GM23338 (cell line): Measurements from ENCODE around the gene LAMTOR5. TPM values are rescaled to one million over a fixed set of nuclear protein-coding genes. Genes with fewer than 3 reads are reported as not detected.

Experiments used
- ATAC-seq: fragments of 200-7000 bp; cut with Tn5 transposase; 3 replicates; pipeline ENCODE4 v1.9.1; 2020
- DNase-seq: peaks from one replicate; pipeline ENCODE4 v3.0.0-alpha.2; 2015; ENCODE audit warnings: low spot score
- H2AFZ ChIP-seq: fragments of 200-600 bp; sonication (generic); 2 replicates; pipeline ENCODE4 v1.8.0; 2016; ENCODE audit warnings: antibody characterized with exemption, mild to moderate bottlenecking, moderate library complexity
- H3F3A ChIP-seq: fragments of 200-600 bp; sonication (generic); replicated peaks from 2 replicates; pipeline ENCODE4 v1.8.0; 2017; ENCODE audit warnings: antibody characterized with exemption, mixed run types, low read depth
- H3K27ac ChIP-seq: fragments of 200-600 bp; sonication (generic); 2 replicates; pipeline ENCODE4 v1.6.1; 2016; ENCODE audit warnings: low read depth
- H3K27me3 ChIP-seq: fragments of 200-600 bp; sonication (generic); 2 replicates; pipeline ENCODE4 v1.8.0; 2016; ENCODE audit warnings: mild to moderate bottlenecking, mixed run types, moderate library complexity; ENCODE audit not compliant: insufficient read depth
- H3K36me3 ChIP-seq: fragments of 200-600 bp; sonication (generic); 2 replicates; pipeline ENCODE4 v1.8.0; 2016; ENCODE audit warnings: mild to moderate bottlenecking; ENCODE audit not compliant: insufficient read depth
- H3K4me1 ChIP-seq: fragments of 200-600 bp; sonication (generic); 2 replicates; pipeline ENCODE4 v1.8.0; 2016; ENCODE audit warnings: mild to moderate bottlenecking, moderate library complexity; ENCODE audit not compliant: insufficient read depth
- H3K4me2 ChIP-seq: fragments of 200-600 bp; sonication (generic); 2 replicates; pipeline ENCODE4 v1.7.1; 2017; ENCODE audit warnings: mixed run types
- H3K4me3 ChIP-seq: fragments of 200-600 bp; sonication (generic); 2 replicates; pipeline ENCODE4 v1.6.1; 2016; ENCODE audit warnings: mixed run types
- H3K79me2 ChIP-seq: fragments of 200-600 bp; sonication (generic); replicated peaks from 2 replicates; pipeline ENCODE4 v1.8.0; 2017; ENCODE audit warnings: mild to moderate bottlenecking; ENCODE audit not compliant: insufficient read depth
- H3K9me2 ChIP-seq: fragments of 200-600 bp; sonication (generic); 2 replicates; pipeline ENCODE4 v1.8.0; 2017; ENCODE audit not compliant: insufficient read depth
- H4K20me1 ChIP-seq: fragments of 200-600 bp; sonication (generic); replicated peaks from 2 replicates; pipeline ENCODE4 v1.8.0; 2017; ENCODE audit warnings: mild to moderate bottlenecking; ENCODE audit not compliant: insufficient read depth
- H3K27ac Mint-ChIP-seq: 2 replicates; pipeline ENCODE4 v1.8.0; 2020; ENCODE audit warnings: inconsistent platforms, mild to moderate bottlenecking, moderate library complexity, mixed read lengths
- H3K27me3 Mint-ChIP-seq: 3 replicates; pipeline ENCODE4 v1.8.0; 2022; ENCODE audit warnings: low read depth, mild to moderate bottlenecking, moderate library complexity, mixed read lengths, inconsistent platforms; ENCODE audit not compliant: insufficient read depth, poor library complexity
- H3K36me3 Mint-ChIP-seq: 3 replicates; pipeline ENCODE4 v1.8.0; 2021; ENCODE audit warnings: low read depth, mild to moderate bottlenecking, inconsistent platforms, moderate library complexity, mixed read lengths
- H3K4me1 Mint-ChIP-seq: 3 replicates; pipeline ENCODE4 v1.8.0; 2020; ENCODE audit warnings: mild to moderate bottlenecking, inconsistent platforms, mixed read lengths
- H3K4me3 Mint-ChIP-seq: 3 replicates; pipeline ENCODE4 v1.8.0; 2021; ENCODE audit warnings: moderate library complexity, mild to moderate bottlenecking, inconsistent platforms, mixed read lengths
- H3K9me3 Mint-ChIP-seq: 3 replicates; pipeline ENCODE4 v1.8.0; 2020; ENCODE audit warnings: moderate library complexity, mild to moderate bottlenecking, inconsistent platforms, mixed read lengths
- CREB1 ChIP-seq: fragments of 250-450 bp; sonication (Bioruptor Pico); IDR thresholded peaks from 2 replicates; pipeline ENCODE4 v1.5.0; 2020; ENCODE audit warnings: low read depth, mild to moderate bottlenecking, moderate library complexity
- ETS1 ChIP-seq: IDR thresholded peaks from 2 replicates; pipeline ENCODE4 v1.6.1; 2016; ENCODE audit warnings: antibody characterized with exemption
- EZH2 ChIP-seq: fragments of 200-600 bp; sonication (generic); IDR thresholded peaks from one replicate; pipeline ENCODE4 v1.8.0; 2017; ENCODE audit warnings: antibody characterized with exemption, mild to moderate bottlenecking, low read depth; ENCODE audit not compliant: unreplicated experiment
- EZH2phosphoT487 ChIP-seq: fragments of 200-600 bp; sonication (generic); IDR thresholded peaks from one replicate; pipeline ENCODE4 v1.8.1; 2018; ENCODE audit warnings: antibody characterized with exemption; ENCODE audit not compliant: unreplicated experiment
- JUNB ChIP-seq: IDR thresholded peaks from one replicate; pipeline ENCODE4 v1.6.1; 2016; ENCODE audit warnings: antibody characterized with exemption; ENCODE audit not compliant: unreplicated experiment
- NANOG ChIP-seq: IDR thresholded peaks from 2 replicates; pipeline ENCODE4 v1.6.1; 2016; ENCODE audit warnings: antibody characterized with exemption, borderline replicate concordance
- POLR2AphosphoS5 ChIP-seq: IDR thresholded peaks from 2 replicates; pipeline ENCODE4 v1.6.1; 2016; ENCODE audit warnings: antibody characterized with exemption, low read depth
- STAT1 ChIP-seq: IDR thresholded peaks from one replicate; pipeline ENCODE4 v1.6.1; 2016; ENCODE audit warnings: antibody characterized with exemption; ENCODE audit not compliant: unreplicated experiment
- ZNF114 ChIP-seq: fragments of 250-450 bp; sonication (Bioruptor Pico); IDR thresholded peaks from 2 replicates; pipeline ENCODE4 v1.5.0; 2020; ENCODE audit warnings: mild to moderate bottlenecking, moderate library complexity
- ZNF331 ChIP-seq: fragments of 250-450 bp; sonication (Bioruptor Pico); IDR thresholded peaks from 2 replicates; pipeline ENCODE4 v1.5.0; 2020; ENCODE audit warnings: low read depth, mild to moderate bottlenecking, moderate library complexity
- polyA plus RNA-seq: library from polyadenylated mRNA; unstranded; fragments of >200 nt; fragmentation: Nextera tagmentation; extraction: Ambion mirVana; gene quantifications from 2 replicates; pipeline ENCODE4 v1.2.1, GENCODE V29; 2016
- total RNA-seq: library from RNA; depleted of rRNA; stranded (reverse); fragments of >200 nt; shearing (Covaris generic); gene quantifications from 2 replicates; pipeline ENCODE4 v1.2.3, GENCODE V29; 2014
- TF ChIP-seq, protein P1 (sequence below): fragments of 250-450 bp; sonication (Bioruptor Pico); IDR thresholded peaks from 2 replicates; pipeline ENCODE4 v1.5.0; 2020; ENCODE audit warnings: mild to moderate bottlenecking, moderate library complexity
- TF ChIP-seq, protein P2 (sequence below): IDR thresholded peaks from one replicate; pipeline ENCODE4 v1.6.1; 2018; ENCODE audit warnings: antibody characterized with exemption; ENCODE audit not compliant: unreplicated experiment
- TF ChIP-seq, protein P3 (sequence below), 2 experiments: fragments of 200-600 bp in 1 of 2; sonication (generic) in 1 of 2; conservative IDR thresholded peaks; 2 replicates each; pipeline versions ENCODE4 v1.5.1 to v1.6.1; 2016 to 2017; ENCODE audit warnings: antibody characterized with exemption in 2 of 2, low read depth in 2 of 2, mild to moderate bottlenecking in 2 of 2, moderate library complexity in 1 of 2

The LAMTOR5 gene
- total and polyA plus RNA-seq, 2 experiments from 2014 or later = 41.0 to 246 TPM

DNA sequence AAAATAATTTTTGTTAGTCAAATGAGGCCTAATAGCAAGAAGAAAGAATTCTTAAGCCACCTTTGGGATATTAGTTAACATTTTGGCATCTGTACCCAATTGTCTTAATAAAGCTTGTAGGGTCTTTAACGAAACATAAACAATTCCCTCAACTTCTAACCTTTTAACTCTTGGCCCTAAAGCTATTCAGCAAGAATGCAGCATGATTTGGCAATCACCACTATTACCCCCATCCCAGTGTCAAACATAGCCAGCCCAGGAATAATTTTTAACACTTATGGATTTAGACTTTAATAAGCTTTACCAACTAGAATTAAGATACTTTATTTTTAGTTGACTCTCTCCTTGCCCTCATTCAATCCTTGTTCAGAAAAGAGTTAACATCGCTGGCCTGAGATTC, 14.2 kb downstream of the LAMTOR5 start:
- TF ChIP-seq NANOG (no peak), JUNB (no peak), CREB1 (no peak), ZNF331 (CRISPR knock-in tag) (no peak), STAT1 (no peak), ETS1 (no peak), EZH2 (no peak), EZH2phosphoT487 (no peak), POLR2AphosphoS5 (no peak), ZNF114 (CRISPR knock-in tag) (no peak)
- TF ChIP-seq, protein P1, sequence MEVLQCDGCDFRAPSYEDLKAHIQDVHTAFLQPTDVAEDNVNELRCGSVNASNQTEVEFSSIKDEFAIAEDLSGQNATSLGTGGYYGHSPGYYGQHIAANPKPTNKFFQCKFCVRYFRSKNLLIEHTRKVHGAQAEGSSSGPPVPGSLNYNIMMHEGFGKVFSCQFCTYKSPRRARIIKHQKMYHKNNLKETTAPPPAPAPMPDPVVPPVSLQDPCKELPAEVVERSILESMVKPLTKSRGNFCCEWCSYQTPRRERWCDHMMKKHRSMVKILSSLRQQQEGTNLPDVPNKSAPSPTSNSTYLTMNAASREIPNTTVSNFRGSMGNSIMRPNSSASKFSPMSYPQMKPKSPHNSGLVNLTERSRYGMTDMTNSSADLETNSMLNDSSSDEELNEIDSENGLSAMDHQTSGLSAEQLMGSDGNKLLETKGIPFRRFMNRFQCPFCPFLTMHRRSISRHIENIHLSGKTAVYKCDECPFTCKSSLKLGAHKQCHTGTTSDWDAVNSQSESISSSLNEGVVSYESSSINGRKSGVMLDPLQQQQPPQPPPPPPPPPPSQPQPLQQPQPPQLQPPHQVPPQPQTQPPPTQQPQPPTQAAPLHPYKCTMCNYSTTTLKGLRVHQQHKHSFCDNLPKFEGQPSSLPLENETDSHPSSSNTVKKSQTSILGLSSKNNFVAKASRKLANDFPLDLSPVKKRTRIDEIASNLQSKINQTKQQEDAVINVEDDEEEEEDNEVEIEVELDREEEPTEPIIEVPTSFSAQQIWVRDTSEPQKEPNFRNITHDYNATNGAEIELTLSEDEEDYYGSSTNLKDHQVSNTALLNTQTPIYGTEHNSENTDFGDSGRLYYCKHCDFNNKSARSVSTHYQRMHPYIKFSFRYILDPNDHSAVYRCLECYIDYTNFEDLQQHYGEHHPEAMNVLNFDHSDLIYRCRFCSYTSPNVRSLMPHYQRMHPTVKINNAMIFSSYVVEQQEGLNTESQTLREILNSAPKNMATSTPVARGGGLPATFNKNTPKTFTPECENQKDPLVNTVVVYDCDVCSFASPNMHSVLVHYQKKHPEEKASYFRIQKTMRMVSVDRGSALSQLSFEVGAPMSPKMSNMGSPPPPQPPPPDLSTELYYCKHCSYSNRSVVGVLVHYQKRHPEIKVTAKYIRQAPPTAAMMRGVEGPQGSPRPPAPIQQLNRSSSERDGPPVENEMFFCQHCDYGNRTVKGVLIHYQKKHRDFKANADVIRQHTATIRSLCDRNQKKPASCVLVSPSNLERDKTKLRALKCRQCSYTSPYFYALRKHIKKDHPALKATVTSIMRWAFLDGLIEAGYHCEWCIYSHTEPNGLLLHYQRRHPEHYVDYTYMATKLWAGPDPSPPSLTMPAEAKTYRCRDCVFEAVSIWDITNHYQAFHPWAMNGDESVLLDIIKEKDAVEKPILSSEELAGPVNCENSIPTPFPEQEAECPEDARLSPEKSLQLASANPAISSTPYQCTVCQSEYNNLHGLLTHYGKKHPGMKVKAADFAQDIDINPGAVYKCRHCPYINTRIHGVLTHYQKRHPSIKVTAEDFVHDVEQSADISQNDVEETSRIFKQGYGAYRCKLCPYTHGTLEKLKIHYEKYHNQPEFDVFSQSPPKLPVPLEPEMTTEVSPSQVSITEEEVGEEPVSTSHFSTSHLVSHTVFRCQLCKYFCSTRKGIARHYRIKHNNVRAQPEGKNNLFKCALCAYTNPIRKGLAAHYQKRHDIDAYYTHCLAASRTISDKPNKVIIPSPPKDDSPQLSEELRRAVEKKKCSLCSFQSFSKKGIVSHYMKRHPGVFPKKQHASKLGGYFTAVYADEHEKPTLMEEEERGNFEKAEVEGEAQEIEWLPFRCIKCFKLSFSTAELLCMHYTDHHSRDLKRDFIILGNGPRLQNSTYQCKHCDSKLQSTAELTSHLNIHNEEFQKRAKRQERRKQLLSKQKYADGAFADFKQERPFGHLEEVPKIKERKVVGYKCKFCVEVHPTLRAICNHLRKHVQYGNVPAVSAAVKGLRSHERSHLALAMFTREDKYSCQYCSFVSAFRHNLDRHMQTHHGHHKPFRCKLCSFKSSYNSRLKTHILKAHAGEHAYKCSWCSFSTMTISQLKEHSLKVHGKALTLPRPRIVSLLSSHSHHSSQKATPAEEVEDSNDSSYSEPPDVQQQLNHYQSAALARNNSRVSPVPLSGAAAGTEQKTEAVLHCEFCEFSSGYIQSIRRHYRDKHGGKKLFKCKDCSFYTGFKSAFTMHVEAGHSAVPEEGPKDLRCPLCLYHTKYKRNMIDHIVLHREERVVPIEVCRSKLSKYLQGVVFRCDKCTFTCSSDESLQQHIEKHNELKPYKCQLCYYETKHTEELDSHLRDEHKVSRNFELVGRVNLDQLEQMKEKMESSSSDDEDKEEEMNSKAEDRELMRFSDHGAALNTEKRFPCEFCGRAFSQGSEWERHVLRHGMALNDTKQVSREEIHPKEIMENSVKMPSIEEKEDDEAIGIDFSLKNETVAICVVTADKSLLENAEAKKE = no peak
- TF ChIP-seq, protein P2, sequence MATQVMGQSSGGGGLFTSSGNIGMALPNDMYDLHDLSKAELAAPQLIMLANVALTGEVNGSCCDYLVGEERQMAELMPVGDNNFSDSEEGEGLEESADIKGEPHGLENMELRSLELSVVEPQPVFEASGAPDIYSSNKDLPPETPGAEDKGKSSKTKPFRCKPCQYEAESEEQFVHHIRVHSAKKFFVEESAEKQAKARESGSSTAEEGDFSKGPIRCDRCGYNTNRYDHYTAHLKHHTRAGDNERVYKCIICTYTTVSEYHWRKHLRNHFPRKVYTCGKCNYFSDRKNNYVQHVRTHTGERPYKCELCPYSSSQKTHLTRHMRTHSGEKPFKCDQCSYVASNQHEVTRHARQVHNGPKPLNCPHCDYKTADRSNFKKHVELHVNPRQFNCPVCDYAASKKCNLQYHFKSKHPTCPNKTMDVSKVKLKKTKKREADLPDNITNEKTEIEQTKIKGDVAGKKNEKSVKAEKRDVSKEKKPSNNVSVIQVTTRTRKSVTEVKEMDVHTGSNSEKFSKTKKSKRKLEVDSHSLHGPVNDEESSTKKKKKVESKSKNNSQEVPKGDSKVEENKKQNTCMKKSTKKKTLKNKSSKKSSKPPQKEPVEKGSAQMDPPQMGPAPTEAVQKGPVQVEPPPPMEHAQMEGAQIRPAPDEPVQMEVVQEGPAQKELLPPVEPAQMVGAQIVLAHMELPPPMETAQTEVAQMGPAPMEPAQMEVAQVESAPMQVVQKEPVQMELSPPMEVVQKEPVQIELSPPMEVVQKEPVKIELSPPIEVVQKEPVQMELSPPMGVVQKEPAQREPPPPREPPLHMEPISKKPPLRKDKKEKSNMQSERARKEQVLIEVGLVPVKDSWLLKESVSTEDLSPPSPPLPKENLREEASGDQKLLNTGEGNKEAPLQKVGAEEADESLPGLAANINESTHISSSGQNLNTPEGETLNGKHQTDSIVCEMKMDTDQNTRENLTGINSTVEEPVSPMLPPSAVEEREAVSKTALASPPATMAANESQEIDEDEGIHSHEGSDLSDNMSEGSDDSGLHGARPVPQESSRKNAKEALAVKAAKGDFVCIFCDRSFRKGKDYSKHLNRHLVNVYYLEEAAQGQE = no peak
- TF ChIP-seq, protein P3, sequence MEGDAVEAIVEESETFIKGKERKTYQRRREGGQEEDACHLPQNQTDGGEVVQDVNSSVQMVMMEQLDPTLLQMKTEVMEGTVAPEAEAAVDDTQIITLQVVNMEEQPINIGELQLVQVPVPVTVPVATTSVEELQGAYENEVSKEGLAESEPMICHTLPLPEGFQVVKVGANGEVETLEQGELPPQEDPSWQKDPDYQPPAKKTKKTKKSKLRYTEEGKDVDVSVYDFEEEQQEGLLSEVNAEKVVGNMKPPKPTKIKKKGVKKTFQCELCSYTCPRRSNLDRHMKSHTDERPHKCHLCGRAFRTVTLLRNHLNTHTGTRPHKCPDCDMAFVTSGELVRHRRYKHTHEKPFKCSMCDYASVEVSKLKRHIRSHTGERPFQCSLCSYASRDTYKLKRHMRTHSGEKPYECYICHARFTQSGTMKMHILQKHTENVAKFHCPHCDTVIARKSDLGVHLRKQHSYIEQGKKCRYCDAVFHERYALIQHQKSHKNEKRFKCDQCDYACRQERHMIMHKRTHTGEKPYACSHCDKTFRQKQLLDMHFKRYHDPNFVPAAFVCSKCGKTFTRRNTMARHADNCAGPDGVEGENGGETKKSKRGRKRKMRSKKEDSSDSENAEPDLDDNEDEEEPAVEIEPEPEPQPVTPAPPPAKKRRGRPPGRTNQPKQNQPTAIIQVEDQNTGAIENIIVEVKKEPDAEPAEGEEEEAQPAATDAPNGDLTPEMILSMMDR (conservative IDR thresholded peaks at IDR 0.05; ENCODE audit: low read depth in 2 of 2) = no peak
- Histone ChIP-seq H3K9me2 (no peaks in the 10 kb centered on the region), H3K4me1 (peaks cover 20% of the 10 kb centered on the region), H3K79me2 (no peaks in the 10 kb centered on the region), H3K4me2 (no peak overlapping the region), H4K20me1 (no peaks in the 10 kb centered on the region), H3K4me3 (no peak overlapping the region), H2AFZ (no peak overlapping the region), H3F3A (no peaks in the 10 kb centered on the region), H3K27me3 (no peaks in the 10 kb centered on the region), H3K36me3 (no peaks in the 10 kb centered on the region), H3K27ac (no peak overlapping the region)
- H3K27me3 Mint-ChIP-seq = no peaks in the 10 kb centered on the region
- H3K4me3 Mint-ChIP-seq = no peak overlapping the region
- H3K4me1 Mint-ChIP-seq = peaks cover 24% of the 10 kb centered on the region
- peaks cover 7% of the 10 kb centered on the region; the same call in 2 of the 3 replicates for H3K9me3 Mint-ChIP-seq
- DNase-seq (no peak), ATAC-seq (no peak)
- no peak overlapping the region for H3K27ac Mint-ChIP-seq
- peaks cover 25% of the 10 kb centered on the region for H3K36me3 Mint-ChIP-seq
